PC-3 (cell line): ENCODE measurements around the gene LCK. TPM values are rescaled to one million over a fixed set of nuclear protein-coding genes. Genes with fewer than 3 reads are reported as not detected.

ENCODE experiments used
- ATAC-seq: fragments of 200-7000 bp; cut with Tn5 transposase; 2 replicates; pipeline ENCODE4 v1.9.1; 2020; ENCODE audit warnings: mild to moderate bottlenecking, moderate library complexity
- BruUV-seq: library from RNA; stranded (reverse); fragments of 400-500 nt; replicated peaks from 2 replicates; lab custom pipeline; 2021; lab: Mats Ljungman, UMichigan
- CTCF ChIA-PET: fragments of 300-600 bp; sonication (Branson Sonifier 250); formaldehyde crosslinking; loops from one replicate; lab custom pipeline; 2022; ENCODE audit warnings: antibody characterized with exemption; lab: Charles Lee
- POLR2A ChIA-PET: fragments of 300-600 bp; sonication (Branson Sonifier 250); formaldehyde crosslinking; loops from one replicate; lab custom pipeline; 2022; ENCODE audit warnings: antibody characterized with exemption; ENCODE audit not compliant: unreplicated experiment; lab: Charles Lee
- DNase-seq: peaks from one replicate; pipeline ENCODE4 v3.0.0-alpha.2; 2015
- H2AFZ ChIP-seq: fragments of 300-600 bp; sonication (generic); 2 replicates; pipeline ENCODE4 v1.6.0; 2016; ENCODE audit warnings: antibody characterized with exemption, low read length
- H3F3A ChIP-seq: fragments of 300-600 bp; sonication (generic); one replicate; pipeline ENCODE4 v1.6.0; 2017; ENCODE audit warnings: antibody characterized with exemption, low read length, control low read depth, mild to moderate bottlenecking; ENCODE audit not compliant: unreplicated experiment
- H3K27ac ChIP-seq: fragments of 300-600 bp; sonication (generic); 2 replicates; pipeline ENCODE4 v1.5.1; 2016; ENCODE audit warnings: mild to moderate bottlenecking, low read length
- H3K27me3 ChIP-seq: fragments of 300-600 bp; sonication (generic); 2 replicates; pipeline ENCODE4 v1.6.1; 2016; ENCODE audit warnings: low read length, mixed read lengths
- H3K36me3 ChIP-seq: fragments of 300-600 bp; sonication (generic); 2 replicates; pipeline ENCODE4 v1.6.1; 2016; ENCODE audit warnings: low read depth, mixed run types, low read length, mixed read lengths
- H3K4me1 ChIP-seq: fragments of 300-600 bp; sonication (generic); 2 replicates; pipeline ENCODE4 v1.5.1; 2016; ENCODE audit warnings: low read length; ENCODE audit not compliant: insufficient read depth
- H3K4me2 ChIP-seq: fragments of 300-600 bp; sonication (generic); 2 replicates; pipeline ENCODE4 v1.6.0; 2016; ENCODE audit warnings: low read length
- H3K4me3 ChIP-seq: fragments of 300-600 bp; sonication (generic); 2 replicates; pipeline ENCODE4 v1.5.1; 2016; ENCODE audit warnings: mild to moderate bottlenecking, low read length, mixed read lengths
- H3K79me2 ChIP-seq: fragments of 300-600 bp; sonication (generic); 2 replicates; pipeline ENCODE4 v1.6.1; 2017; ENCODE audit warnings: low read length, mixed read lengths
- H3K9ac ChIP-seq: fragments of 300-600 bp; sonication (generic); 2 replicates; pipeline ENCODE4 v1.6.0; 2016; ENCODE audit warnings: mild to moderate bottlenecking, low read length
- H3K9me2 ChIP-seq: fragments of 300-600 bp; sonication (generic); replicated peaks from 2 replicates; pipeline ENCODE4 v1.6.1; 2016; ENCODE audit warnings: mixed run types, low read length, mixed read lengths
- H3K9me3 ChIP-seq: fragments of 300-600 bp; sonication (generic); 2 replicates; pipeline ENCODE4 v1.6.1; 2016; ENCODE audit warnings: low read length, mixed read lengths
- H4K20me1 ChIP-seq: fragments of 300-600 bp; sonication (generic); 2 replicates; pipeline ENCODE4 v1.6.1; 2016; ENCODE audit warnings: low read length, mixed read lengths
- CTCF ChIP-seq: fragments of 300-600 bp; sonication (generic); conservative IDR thresholded peaks from 2 replicates; pipeline ENCODE4 v1.5.1; 2017; ENCODE audit warnings: antibody characterized with exemption, low read depth, mild to moderate bottlenecking, low read length
- EZH2 ChIP-seq: fragments of 300-600 bp; sonication (generic); IDR thresholded peaks from one replicate; pipeline ENCODE4 v1.6.1; 2017; ENCODE audit warnings: antibody characterized with exemption, mild to moderate bottlenecking, low read length; ENCODE audit not compliant: unreplicated experiment
- EZH2phosphoT487 ChIP-seq: fragments of 300-600 bp; sonication (generic); IDR thresholded peaks from 2 replicates; pipeline ENCODE4 v1.6.1; 2018; ENCODE audit warnings: mild to moderate bottlenecking, antibody characterized with exemption, low read length, borderline replicate concordance
- intact Hi-C: fragments of 100-400 bp; cut with micrococcal nuclease; formaldehyde crosslinking; loops from 2 replicates; pipeline ENCODE4 v1.9.0; 2023
- total RNA-seq: library from RNA; depleted of rRNA; stranded (reverse); fragments of >200 nt; gene quantifications from 2 replicates; pipeline ENCODE4 v1.2.3, GENCODE V29; 2014

LCK gene
- total RNA-seq, 1 experiment from 2014 or later, result 4.3 TPM

- Histone ChIP-seq H3K4me1 (no peaks in the 10 kb centered on the region), H3K9me3 (no peaks in the 10 kb centered on the region), H3K9ac (no peak overlapping the region), H3K4me3 (no peak overlapping the region), H2AFZ (no peak overlapping the region), H3K4me2 (no peak overlapping the region), H3F3A (no peaks in the 10 kb centered on the region), H3K79me2 (no peaks in the 10 kb centered on the region), H4K20me1 (no peaks in the 10 kb centered on the region), H3K9me2 (no peaks in the 10 kb centered on the region), H3K36me3 (no peaks in the 10 kb centered on the region), H3K27me3 (no peaks in the 10 kb centered on the region), H3K27ac (no peak overlapping the region)
- CTCF ChIA-PET, result no interaction called here
- POLR2A ChIA-PET, result interaction anchor here (0.6 kb wide), 1 partner anchor 39 kb away, joined by 3 read pairs; no protein-coding TSS in a partner anchor
- intact Hi-C loops, result no loop called here
- BruUV-seq, result no TSS peak
- DNase-seq (no peak), ATAC-seq (no peak)
- no peak for TF ChIP-seq EZH2
- no peak for TF ChIP-seq CTCF
- no peak for TF ChIP-seq EZH2phosphoT487
Measured at GRCh38 chr1:32255072-32256071, 4.3 kb downstream of the LCK start.

GRCh38 chr1:32256473-32257226, 5.6 kb downstream of the LCK start:
- Histone ChIP-seq H3K9me3 (no peaks in the 10 kb centered on the region), H3K9ac (no peak overlapping the region), H3K4me2 (no peak overlapping the region), H2AFZ (no peak overlapping the region), H4K20me1 (no peaks in the 10 kb centered on the region), H3K9me2 (no peaks in the 10 kb centered on the region), H3K36me3 (no peaks in the 10 kb centered on the region), H3K4me3 (no peak overlapping the region), H3F3A (no peaks in the 10 kb centered on the region), H3K27me3 (no peaks in the 10 kb centered on the region), H3K4me1 (no peaks in the 10 kb centered on the region), H3K79me2 (no peaks in the 10 kb centered on the region), H3K27ac (no peak overlapping the region)
- no TSS peak for BruUV-seq
- ChIA-PET POLR2A (no interaction called here), CTCF (no interaction called here)
- no peak for TF ChIP-seq EZH2
- no peak for TF ChIP-seq EZH2phosphoT487
- no peak for TF ChIP-seq CTCF
- DNase-seq (no peak), ATAC-seq (no peak)
- intact Hi-C loops, result no loop called here
